CD8-positive, alpha-beta memory T cell (primary cell): Measurements from ENCODE around the gene MND1. TPM values are rescaled to one million over a fixed set of nuclear protein-coding genes. Genes with fewer than 3 reads are reported as not detected.

ENCODE experiments used
- CTCF ChIA-PET: fragments of 350-600 bp; sonication (Branson Sonifier 250); formaldehyde crosslinking; loops from one replicate; lab custom pipeline; 2021; ENCODE audit warnings: antibody characterized with exemption; lab: Charles Lee
- POLR2A ChIA-PET: fragments of 350-600 bp; sonication (Branson Sonifier 250); formaldehyde crosslinking; loops from one replicate; lab custom pipeline; 2021; ENCODE audit warnings: antibody characterized with exemption; lab: Charles Lee
- DNase-seq, 5 donors: peaks; one replicate each; pipeline versions ENCODE4 v3.0.0 to v3.0.0-alpha.2; 2020 to 2022; ENCODE audit warnings: mixed read lengths in 1 of 5
- H3K27ac ChIP-seq: one replicate; pipeline ENCODE4 v1.7.0; 2013; ENCODE audit warnings: low read depth, mild to moderate bottlenecking, low read length, moderate library complexity
- H3K27me3 ChIP-seq: 2 replicates; pipeline ENCODE4 v1.7.0; 2013; ENCODE audit warnings: low read length, mild to moderate bottlenecking; ENCODE audit not compliant: insufficient read depth, poor library complexity, severe bottlenecking
- H3K36me3 ChIP-seq: 2 replicates; pipeline ENCODE4 v1.7.0; 2013; ENCODE audit warnings: mild to moderate bottlenecking, low read length, moderate library complexity; ENCODE audit not compliant: insufficient read depth
- H3K4me1 ChIP-seq: 2 replicates; pipeline ENCODE4 v1.7.0; 2013; ENCODE audit warnings: mild to moderate bottlenecking, low read length, moderate library complexity; ENCODE audit not compliant: insufficient read depth
- H3K4me3 ChIP-seq: 2 replicates; pipeline ENCODE4 v1.7.0; 2013; ENCODE audit warnings: mild to moderate bottlenecking, low read length
- H3K9me3 ChIP-seq: 2 replicates; pipeline ENCODE4 v1.7.0; 2013; ENCODE audit warnings: mild to moderate bottlenecking, low read length
- H3K27ac Mint-ChIP-seq, 8 donors: one replicate each; pipeline ENCODE4 v1.8.0; 2020 to 2021; ENCODE audit warnings: mixed read lengths in 8 of 8, mild to moderate bottlenecking in 6 of 8, inconsistent platforms in 3 of 8, moderate library complexity in 3 of 8
- H3K27me3 Mint-ChIP-seq, 2 donors: one replicate each; pipeline ENCODE4 v1.8.0; 2020 to 2021; ENCODE audit warnings: mixed read lengths in 2 of 2, mild to moderate bottlenecking in 1 of 2, moderate library complexity in 1 of 2
- H3K36me3 Mint-ChIP-seq, 3 donors: one replicate each; pipeline ENCODE4 v1.8.0; 2020 to 2021; ENCODE audit warnings: mixed read lengths in 3 of 3, inconsistent platforms in 1 of 3, mild to moderate bottlenecking in 1 of 3
- H3K4me1 Mint-ChIP-seq, 3 donors: one replicate each; pipeline ENCODE4 v1.8.0; 2020 to 2021; ENCODE audit warnings: mixed read lengths in 3 of 3, inconsistent platforms in 1 of 3, mild to moderate bottlenecking in 1 of 3
- H3K4me3 Mint-ChIP-seq, 7 donors: one replicate each; pipeline ENCODE4 v1.8.0; 2020 to 2021; ENCODE audit warnings: mixed read lengths in 7 of 7, mild to moderate bottlenecking in 6 of 7, moderate library complexity in 4 of 7, inconsistent platforms in 2 of 7
- H3K9me3 Mint-ChIP-seq, 5 donors: one replicate each; pipeline ENCODE4 v1.8.0; 2020 to 2022; ENCODE audit warnings: mixed read lengths in 5 of 5, mild to moderate bottlenecking in 3 of 5, moderate library complexity in 2 of 5, inconsistent platforms in 1 of 5
- polyA plus RNA-seq: library from polyadenylated mRNA; unstranded; fragments of 300-500 nt; fragmentation: Illumina TruSeq; gene quantifications from one replicate; pipeline ENCODE4 v1.2.3, GENCODE V29; 2021
- total RNA-seq, 2 experiments: library from RNA; stranded (reverse); gene quantifications; one replicate each; pipeline ENCODE4 v1.2.3, GENCODE V29; 2021

Gene MND1
- 10 to 100 TPM; 20.2 to 21.6 TPM for total RNA-seq
- polyA plus RNA-seq, result 0.31 TPM

- POLR2A ChIA-PET, result interaction anchor here (1.0 kb wide), 1 partner anchor 230 kb away, joined by 3 read pairs; no protein-coding TSS in a partner anchor
- H3K27me3 Mint-ChIP-seq, result peaks cover 6 to 16% of the 10 kb centered on the region in 2 donors
- H3K27me3 ChIP-seq, result no peaks in the 10 kb centered on the region
- H3K36me3 ChIP-seq, result no peaks in the 10 kb centered on the region
- peaks cover 8 to 29% (median 14%) of the 10 kb centered on the region in 3 donors for H3K4me1 Mint-ChIP-seq
- peak within 1 kb of the TSS; percentile 81 for H3K4me3 ChIP-seq
- peak within 1 kb of the TSS; percentile 55 for H3K27ac ChIP-seq
- CTCF ChIA-PET, result interaction anchor here (0.6 to 4.6 kb wide), 22 partner anchors 9 to 1205 kb away, joined by 3 to 41 read pairs (median 3); partner anchors contain the start of genes PLRG1 and TMEM131L
- peak within 1 kb of the TSS in 6 of 8 donors; percentile 24 to 89 (median 64) for H3K27ac Mint-ChIP-seq
- peak; percentile 83 to 92 (median 86) for DNase-seq
- peaks cover 0 to 4% (median 0%) of the 10 kb centered on the region in 3 donors for H3K36me3 Mint-ChIP-seq
- H3K4me3 Mint-ChIP-seq, result peak within 1 kb of the TSS; percentile 92 to 97 (median 95)
- peaks cover 4% of the 10 kb centered on the region for H3K4me1 ChIP-seq
- no peaks in the 10 kb centered on the region for H3K9me3 Mint-ChIP-seq
- H3K9me3 ChIP-seq, result no peaks in the 10 kb centered on the region
These were observed at the start of gene MND1 for GRCh38 chr4:153344131-153345011. MND1 (plus strand) TSS chr4:153344688; CDS start chr4:153344738, 50 bp downstream.

GRCh38 chr4:153295131-153295755, 49.2 kb upstream of the MND1 start:
- Mint-ChIP-seq H3K4me1 (no peaks in the 10 kb centered on the region), H3K27ac (no peak overlapping the region), H3K27me3 (peaks cover 7 to 37% of the 10 kb centered on the region in 2 donors), H3K4me3 (no peak overlapping the region), H3K36me3 (peaks cover 0 to 8% (median 5%) of the 10 kb centered on the region in 3 donors), H3K9me3 (peaks cover 0 to 10% (median 8%) of the 10 kb centered on the region in 5 donors)
- Histone ChIP-seq H3K4me3 (no peak overlapping the region), H3K36me3 (no peaks in the 10 kb centered on the region), H3K27me3 (peaks cover 4% of the 10 kb centered on the region), H3K9me3 (no peaks in the 10 kb centered on the region), H3K4me1 (no peaks in the 10 kb centered on the region), H3K27ac (no peak overlapping the region)
- ChIA-PET CTCF (no interaction called here), POLR2A (no interaction called here)
- no peak for DNase-seq

GRCh38 chr4:153296040-153296823, 48.3 kb upstream of the MND1 start:
- Mint-ChIP-seq H3K27me3 (peaks cover 7 to 37% of the 10 kb centered on the region in 2 donors), H3K9me3 (peaks cover 0 to 14% (median 11%) of the 10 kb centered on the region in 5 donors), H3K27ac (no peak overlapping the region), H3K4me3 (no peak overlapping the region), H3K4me1 (no peaks in the 10 kb centered on the region), H3K36me3 (peaks cover 0 to 8% (median 5%) of the 10 kb centered on the region in 3 donors)
- Histone ChIP-seq H3K36me3 (no peaks in the 10 kb centered on the region), H3K27ac (no peak overlapping the region), H3K9me3 (no peaks in the 10 kb centered on the region), H3K4me1 (no peaks in the 10 kb centered on the region), H3K4me3 (no peak overlapping the region), H3K27me3 (peaks cover 4% of the 10 kb centered on the region)
- POLR2A ChIA-PET, result no interaction called here
- CTCF ChIA-PET, result interaction anchor here (1.1 to 1.4 kb wide), 2 partner anchors 15 to 169 kb away, joined by 4 read pairs; no protein-coding TSS in a partner anchor
- no peak for DNase-seq

GRCh38 chr4:153297116-153297515, 47.4 kb upstream of the MND1 start:
- H3K27me3 ChIP-seq, result no peaks in the 10 kb centered on the region
- peaks cover 0 to 15% (median 11%) of the 10 kb centered on the region in 5 donors for H3K9me3 Mint-ChIP-seq
- H3K36me3 Mint-ChIP-seq, result peaks cover 0 to 13% (median 5%) of the 10 kb centered on the region in 3 donors
- H3K27ac Mint-ChIP-seq, result no peak overlapping the region
- H3K4me3 Mint-ChIP-seq, result no peak overlapping the region
- peaks cover 7 to 42% of the 10 kb centered on the region in 2 donors for H3K27me3 Mint-ChIP-seq
- H3K4me3 ChIP-seq, result no peak overlapping the region
- DNase-seq, result no peak
- POLR2A ChIA-PET, result no interaction called here
- no peaks in the 10 kb centered on the region for H3K36me3 ChIP-seq
- H3K9me3 ChIP-seq, result no peaks in the 10 kb centered on the region
- CTCF ChIA-PET, result interaction anchor here (1.1 to 1.4 kb wide), 2 partner anchors 15 to 169 kb away, joined by 4 read pairs; no protein-coding TSS in a partner anchor
- H3K4me1 Mint-ChIP-seq, result no peaks in the 10 kb centered on the region
- H3K27ac ChIP-seq, result no peak overlapping the region
- no peaks in the 10 kb centered on the region for H3K4me1 ChIP-seq

GRCh38 chr4:153310793-153311192, 33.7 kb upstream of the MND1 start:
- ChIA-PET POLR2A (no interaction called here), CTCF (no interaction called here)
- Mint-ChIP-seq H3K4me3 (no peak overlapping the region), H3K27ac (no peak overlapping the region), H3K36me3 (no peaks in the 10 kb centered on the region), H3K27me3 (peaks cover 3 to 9% of the 10 kb centered on the region in 2 donors), H3K4me1 (no peaks in the 10 kb centered on the region), H3K9me3 (no peaks in the 10 kb centered on the region)
- no peaks in the 10 kb centered on the region for H3K9me3 ChIP-seq
- no peaks in the 10 kb centered on the region for H3K36me3 ChIP-seq
- no peak overlapping the region for H3K27ac ChIP-seq
- no peaks in the 10 kb centered on the region for H3K4me1 ChIP-seq
- H3K4me3 ChIP-seq, result no peak overlapping the region
- no peak for DNase-seq
- no peaks in the 10 kb centered on the region for H3K27me3 ChIP-seq

GRCh38 chr4:153314915-153315314, 29.6 kb upstream of the MND1 start:
- H3K4me1 ChIP-seq, result no peaks in the 10 kb centered on the region
- Mint-ChIP-seq H3K4me3 (no peak overlapping the region), H3K27ac (no peak overlapping the region), H3K27me3 (peaks cover 4 to 14% of the 10 kb centered on the region in 2 donors), H3K4me1 (no peaks in the 10 kb centered on the region), H3K36me3 (no peaks in the 10 kb centered on the region), H3K9me3 (no peaks in the 10 kb centered on the region)
- H3K27me3 ChIP-seq, result no peaks in the 10 kb centered on the region
- no peak for DNase-seq
- no peak overlapping the region for H3K4me3 ChIP-seq
- ChIA-PET POLR2A (no interaction called here), CTCF (interaction anchor here (0.8 kb wide), 1 partner anchor 172 kb away, joined by 4 read pairs; no protein-coding TSS in a partner anchor)
- H3K36me3 ChIP-seq, result no peaks in the 10 kb centered on the region
- no peaks in the 10 kb centered on the region for H3K9me3 ChIP-seq
- H3K27ac ChIP-seq, result no peak overlapping the region

GRCh38 chr4:153318696-153319320, 25.7 kb upstream of the MND1 start:
- H3K9me3 Mint-ChIP-seq, result no peaks in the 10 kb centered on the region
- peak in 2 of 5 donors; percentile 9 to 12 for DNase-seq
- H3K27me3 ChIP-seq, result no peaks in the 10 kb centered on the region
- H3K9me3 ChIP-seq, result no peaks in the 10 kb centered on the region
- no peaks in the 10 kb centered on the region for H3K4me1 Mint-ChIP-seq
- no peaks in the 10 kb centered on the region for H3K36me3 ChIP-seq
- H3K4me3 Mint-ChIP-seq, result no peak overlapping the region
- no peaks in the 10 kb centered on the region for H3K4me1 ChIP-seq
- no peak overlapping the region for H3K4me3 ChIP-seq
- no peak overlapping the region for H3K27ac Mint-ChIP-seq
- no peaks in the 10 kb centered on the region for H3K36me3 Mint-ChIP-seq
- CTCF ChIA-PET, result interaction anchor here (1.2 kb wide), 1 partner anchor 176 kb away, joined by 5 read pairs; no protein-coding TSS in a partner anchor
- peaks cover 6 to 41% of the 10 kb centered on the region in 2 donors for H3K27me3 Mint-ChIP-seq
- no peak overlapping the region for H3K27ac ChIP-seq
- POLR2A ChIA-PET, result no interaction called here
